HG03521 (cell line): ENCODE measurements around the gene CDX2.

ENCODE experiments used
- ATAC-seq: cut with Tn5 transposase; IDR thresholded peaks from one replicate; pipeline ENCODE4 v1.9.1; 2021; ENCODE audit warnings: mild to moderate bottlenecking, moderate library complexity; ENCODE audit not compliant: unreplicated experiment

Gene CDX2

GRCh38 chr13:27918918-27919658 lies 50.0 kb downstream of the CDX2 start:
- ATAC-seq: no peak

- ATAC-seq: no peak
Measured at GRCh38 chr13:27918041-27918917, 50.8 kb downstream of the CDX2 start.

DNA sequence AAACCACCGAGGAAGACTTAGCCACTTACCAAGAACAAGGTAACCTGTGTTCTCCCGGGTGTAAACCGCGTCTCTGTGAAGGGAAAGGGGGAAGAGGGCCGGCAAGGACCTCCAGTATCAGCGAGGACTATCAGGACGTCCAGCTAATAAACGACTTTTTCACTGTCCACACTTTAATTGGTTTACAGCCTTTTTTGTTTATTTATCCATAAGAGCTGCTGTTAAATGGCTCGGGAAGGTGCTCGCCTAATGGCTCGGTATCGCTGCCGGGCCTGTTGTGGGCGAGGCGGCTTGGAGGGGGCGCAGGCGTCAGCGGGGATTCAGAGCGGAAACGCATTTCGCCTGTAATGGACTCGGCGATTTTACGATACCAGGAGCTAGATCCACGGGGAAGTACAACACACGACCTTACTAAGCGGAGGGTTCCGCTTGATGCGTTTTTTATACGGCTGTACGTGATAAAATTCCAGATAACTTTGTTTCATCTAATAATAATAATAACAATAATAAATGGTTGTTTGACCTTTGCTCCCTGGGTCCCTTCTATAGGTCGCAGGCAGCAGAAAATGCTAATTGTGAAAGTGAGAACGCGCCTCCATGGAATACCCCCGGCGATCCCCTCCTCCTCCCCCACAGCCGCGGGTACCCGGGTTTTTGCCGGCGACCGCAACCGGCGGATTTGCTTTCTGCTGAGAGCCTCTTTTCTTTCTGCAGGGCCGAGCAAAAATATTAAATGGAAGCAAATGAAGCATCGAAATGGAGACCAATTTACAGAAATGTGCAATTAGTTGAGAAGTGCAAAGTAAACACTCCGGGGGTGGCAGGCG lies 51.8 kb downstream of the CDX2 start:
- ATAC-seq: no peak

- ATAC-seq: no peak
Measured at GRCh38 chr13:27915301-27916207, 53.6 kb downstream of the CDX2 start.

- ATAC-seq: no peak
Measured at GRCh38 chr13:27913160-27913559, 56.0 kb downstream of the CDX2 start.

- no peak for ATAC-seq
Measured at GRCh38 chr13:27911521-27911920, 57.6 kb downstream of the CDX2 start.
